Measurements from ENCODE around the gene NCOA6. TPM values are rescaled to one million over a fixed set of nuclear protein-coding genes. Genes with fewer than 3 reads are reported as not detected.

NCOA6 gene
- polyA plus RNA-seq, 1 experiment: 14.0 TPM

- CTCF ChIA-PET: no interaction called here
- no peak for DNase-seq (ENCODE audit: low read depth)
- Histone ChIP-seq H3K36me3 (ENCODE audit: control insufficient read depth, insufficient read depth, low read length) (no peaks in the 10 kb centered on the region), H3K27me3 (ENCODE audit: control insufficient read depth, insufficient read depth, low read length) (no peaks in the 10 kb centered on the region), H3K4me3 (ENCODE audit: low read depth, low read length) (no peak overlapping the region)
- TF ChIP-seq CTCF (IDR thresholded peaks at IDR 0.05; ENCODE audit: insufficient read depth, low read depth, low read length): no peak
- POLR2A ChIA-PET: interaction anchor here (0.7 kb wide), 1 partner anchor 111 kb away, joined by 6 read pairs; no protein-coding TSS in a partner anchor
Measured at GRCh38 chr20:34693414-34693813, 132.0 kb downstream of the NCOA6 start.

GRCh38 chr20:34691838-34692237, 133.6 kb downstream of the NCOA6 start:
- H3K4me3 ChIP-seq (ENCODE audit: low read depth, low read length): no peak overlapping the region
- H3K27me3 ChIP-seq (ENCODE audit: control insufficient read depth, insufficient read depth, low read length): no peaks in the 10 kb centered on the region
- no peak for TF ChIP-seq CTCF (IDR thresholded peaks at IDR 0.05; ENCODE audit: insufficient read depth, low read depth, low read length)
- DNase-seq (ENCODE audit: low read depth): no peak
- no peaks in the 10 kb centered on the region for H3K36me3 ChIP-seq (ENCODE audit: control insufficient read depth, insufficient read depth, low read length)
- ChIA-PET POLR2A (no interaction called here), CTCF (interaction anchor here (0.8 kb wide), 1 partner anchor 379 kb away, joined by 3 read pairs; no protein-coding TSS in a partner anchor)

GRCh38 chr20:34689486-34689885, 136.0 kb downstream of the NCOA6 start:
- POLR2A ChIA-PET: no interaction called here
- TF ChIP-seq CTCF (IDR thresholded peaks at IDR 0.05; ENCODE audit: insufficient read depth, low read depth, low read length): no peak
- Histone ChIP-seq H3K27me3 (ENCODE audit: control insufficient read depth, insufficient read depth, low read length) (no peaks in the 10 kb centered on the region), H3K4me3 (ENCODE audit: low read depth, low read length) (no peak overlapping the region), H3K36me3 (ENCODE audit: control insufficient read depth, insufficient read depth, low read length) (no peaks in the 10 kb centered on the region)
- CTCF ChIA-PET: interaction anchor here (1.6 kb wide), 1 partner anchor 110 kb away, joined by 5 read pairs; no protein-coding TSS in a partner anchor
- DNase-seq (ENCODE audit: low read depth): no peak

- no peaks in the 10 kb centered on the region for H3K27me3 ChIP-seq (ENCODE audit: control insufficient read depth, insufficient read depth, low read length)
- no peak overlapping the region for H3K4me3 ChIP-seq (ENCODE audit: low read depth, low read length)
- POLR2A ChIA-PET: interaction anchor here (0.7 kb wide), 1 partner anchor 22 kb away, joined by 10 read pairs; no protein-coding TSS in a partner anchor
- TF ChIP-seq CTCF (IDR thresholded peaks at IDR 0.05; ENCODE audit: insufficient read depth, low read depth, low read length): no peak
- no peak for DNase-seq (ENCODE audit: low read depth)
- CTCF ChIA-PET: no interaction called here
- H3K36me3 ChIP-seq (ENCODE audit: control insufficient read depth, insufficient read depth, low read length): no peaks in the 10 kb centered on the region
Measured at GRCh38 chr20:34683667-34684066, 141.8 kb downstream of the NCOA6 start.

- POLR2A ChIA-PET: interaction anchor here (0.7 kb wide), 1 partner anchor 24 kb away, joined by 3 read pairs; the partner anchor contains the start of gene TP53INP2
- Histone ChIP-seq H3K36me3 (ENCODE audit: control insufficient read depth, insufficient read depth, low read length) (no peaks in the 10 kb centered on the region), H3K27me3 (ENCODE audit: control insufficient read depth, insufficient read depth, low read length) (no peaks in the 10 kb centered on the region), H3K4me3 (ENCODE audit: low read depth, low read length) (no peak overlapping the region)
- TF ChIP-seq CTCF (IDR thresholded peaks at IDR 0.05; ENCODE audit: insufficient read depth, low read depth, low read length): no peak
- no peak for DNase-seq (ENCODE audit: low read depth)
- CTCF ChIA-PET: interaction anchor here (1.1 to 1.2 kb wide), 2 partner anchors 102 to 142 kb away, joined by 3 read pairs; no protein-coding TSS in a partner anchor
Measured at GRCh38 chr20:34680586-34681175, 144.8 kb downstream of the NCOA6 start.
